Measurements from ENCODE around the gene DMTF1. TPM values are rescaled to one million over a fixed set of nuclear protein-coding genes. Genes with fewer than 3 reads are reported as not detected.

The DMTF1 gene, protein sequence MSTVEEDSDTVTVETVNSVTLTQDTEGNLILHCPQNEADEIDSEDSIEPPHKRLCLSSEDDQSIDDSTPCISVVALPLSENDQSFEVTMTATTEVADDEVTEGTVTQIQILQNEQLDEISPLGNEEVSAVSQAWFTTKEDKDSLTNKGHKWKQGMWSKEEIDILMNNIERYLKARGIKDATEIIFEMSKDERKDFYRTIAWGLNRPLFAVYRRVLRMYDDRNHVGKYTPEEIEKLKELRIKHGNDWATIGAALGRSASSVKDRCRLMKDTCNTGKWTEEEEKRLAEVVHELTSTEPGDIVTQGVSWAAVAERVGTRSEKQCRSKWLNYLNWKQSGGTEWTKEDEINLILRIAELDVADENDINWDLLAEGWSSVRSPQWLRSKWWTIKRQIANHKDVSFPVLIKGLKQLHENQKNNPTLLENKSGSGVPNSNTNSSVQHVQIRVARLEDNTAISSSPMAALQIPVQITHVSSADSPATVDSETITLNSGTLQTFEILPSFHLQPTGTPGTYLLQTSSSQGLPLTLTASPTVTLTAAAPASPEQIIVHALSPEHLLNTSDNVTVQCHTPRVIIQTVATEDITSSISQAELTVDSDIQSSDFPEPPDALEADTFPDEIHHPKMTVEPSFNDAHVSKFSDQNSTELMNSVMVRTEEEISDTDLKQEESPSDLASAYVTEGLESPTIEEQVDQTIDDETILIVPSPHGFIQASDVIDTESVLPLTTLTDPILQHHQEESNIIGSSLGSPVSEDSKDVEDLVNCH
- 11.9 to 21.2 TPM (median 19.6 TPM) in 5 replicates for total RNA-seq (2022; extraction: Qiagen RNA extraction; ENCODE audit: low read depth)

DNA sequence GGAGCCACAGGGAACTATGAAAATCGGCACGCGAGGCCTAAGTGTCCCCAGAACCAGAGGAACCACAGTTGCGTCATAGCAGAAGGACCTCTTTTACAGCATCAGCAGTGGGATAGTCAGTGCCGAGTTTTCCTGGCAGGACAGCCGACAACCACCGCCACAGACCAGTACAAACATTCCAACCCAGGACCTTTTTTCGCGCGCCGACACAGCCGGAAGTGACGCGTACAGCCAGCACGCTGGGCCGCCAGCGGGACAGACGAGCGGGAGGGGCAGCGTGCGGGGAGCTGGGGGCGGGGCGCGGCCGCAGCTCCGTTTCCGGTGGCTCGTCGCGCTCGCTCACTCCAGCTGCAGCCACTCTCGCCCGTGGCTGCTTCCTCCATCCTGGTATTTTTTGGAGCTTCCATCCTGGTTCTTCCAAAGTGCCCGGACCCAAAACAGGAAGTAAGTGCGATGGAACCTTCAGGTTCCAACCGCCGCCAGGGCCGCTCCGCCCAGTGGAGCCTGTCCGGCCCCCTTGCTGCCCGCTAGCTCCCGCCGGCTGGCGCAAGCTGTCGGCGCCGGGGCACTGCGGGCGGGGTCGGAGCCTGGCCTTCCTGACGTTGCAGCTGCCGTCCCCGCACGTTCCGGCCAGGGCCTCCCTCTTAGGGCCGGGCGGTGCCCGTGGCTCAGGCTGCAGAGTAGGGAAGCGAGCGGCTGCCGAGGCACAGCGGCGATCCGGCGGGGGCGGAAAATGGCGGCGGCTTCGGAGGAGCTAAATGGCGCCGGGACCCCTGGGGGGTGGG, at the start of gene DMTF1:
DMTF1 (plus strand) TSS at position 342 of the 785 bp plus-strand sequence. CDS start 12,489 bp downstream, outside the sequence.

DNA sequence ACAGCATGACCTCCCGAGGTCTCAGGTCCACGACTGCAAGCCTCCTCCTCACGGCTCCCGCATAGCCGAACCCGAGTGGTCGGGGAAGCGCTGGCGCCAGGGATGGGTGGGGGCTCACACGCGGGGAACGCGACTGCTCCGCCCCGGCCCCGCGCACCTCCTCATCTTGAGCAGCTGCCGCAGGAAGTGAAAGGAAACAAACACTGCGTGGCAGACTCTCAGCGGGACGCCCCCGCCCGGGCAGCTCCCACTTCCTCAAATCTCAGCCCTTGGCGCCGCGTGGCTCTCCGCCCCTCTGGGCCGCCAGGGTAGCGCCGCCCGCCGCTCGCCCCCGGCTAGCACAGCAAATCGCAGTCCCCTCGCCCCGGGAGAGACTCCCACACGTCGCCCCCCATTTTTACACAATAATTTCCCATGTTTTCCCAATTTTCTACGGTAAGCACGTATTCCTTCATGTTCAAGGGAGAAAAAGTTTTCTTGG, 67.3 kb downstream of the DMTF1 start, which contains the start of gene TMEM243:
TMEM243 (minus strand) TSS at position 188 of the 481 bp plus-strand sequence. CDS start 229 bp downstream, outside the sequence.

Other genes starting within 250 kb of the DMTF1 start
- 0.09 to 0.10 TPM in 2 of 5 replicates, not detected in the others for gene ELAPOR2, start 92.8 kb upstream of the DMTF1 start, total RNA-seq (2022; extraction: Qiagen RNA extraction; ENCODE audit: low read depth)
- gene TMEM243, start 67.3 kb downstream of the DMTF1 start, total RNA-seq (2022; extraction: Qiagen RNA extraction; ENCODE audit: low read depth), result 21.7 to 29.1 TPM (median 27.0 TPM) in 5 replicates
- gene CROT, start 193.2 kb downstream of the DMTF1 start, total RNA-seq (2022; extraction: Qiagen RNA extraction; ENCODE audit: low read depth), result 5.3 to 7.9 TPM (median 6.8 TPM) in 5 replicates